K562 (cell line): Measurements from ENCODE around the gene SNRPD2. TPM values are rescaled to one million over a fixed set of nuclear protein-coding genes. Genes with fewer than 3 reads are reported as not detected.

Experiments
- ATAC-seq: fragments of 200-7000 bp; cut with Tn5 transposase; 3 replicates; pipeline ENCODE4 v1.9.1; 2020; ENCODE audit warnings: moderate library complexity
- Bru-seq: library from RNA; stranded (reverse); fragments of 400-500 nt; gene quantifications from one replicate; lab custom pipeline; 2021; lab: Mats Ljungman, UMichigan
- BruChase-seq, 2 experiments: library from RNA; stranded (reverse); fragments of 400-500 nt; gene quantifications; one replicate each; lab custom pipeline; 2021; lab: Mats Ljungman, UMichigan
- BruUV-seq: library from RNA; stranded (reverse); fragments of 400-500 nt; replicated peaks from 2 replicates; lab custom pipeline; 2021; lab: Mats Ljungman, UMichigan
- CTCF ChIA-PET: fragments of 300-600 bp; formaldehyde crosslinking; extraction: SDS; loops from one replicate; lab custom pipeline; 2021; ENCODE audit warnings: low intra/inter-chr PET ratio; lab: Yijun Ruan, JAX
- POLR2A ChIA-PET: fragments of 300-600, 350-650 bp; sonication (Branson Sonifier 250); formaldehyde crosslinking; extraction: SDS; loops from one replicate; lab custom pipeline; 2021; ENCODE audit warnings: antibody characterized with exemption, inconsistent platforms; lab: Yijun Ruan, JAX
- DNase-seq, 4 experiments: peaks; one replicate each; pipeline versions ENCODE4 v3.0.0 to v3.0.0-alpha.2; 2011 to 2018; ENCODE audit warnings: low spot score in 3 of 4, mixed read lengths in 3 of 4; ENCODE audit errors: extremely low read depth in 1 of 4
- FAIRE-seq: peaks from 2 replicates; lab custom pipeline; 2011; peaks lifted over from hg19 to GRCh38; lab: Jason Lieb, UNC
- H2AFZ ChIP-seq: 2 replicates; pipeline ENCODE4 v1.6.0; 2011; ENCODE audit warnings: low read depth, low read length, control low read depth, inconsistent platforms
- H3K27ac ChIP-seq: fragments of 200-600 bp; 3 replicates; pipeline ENCODE4 v1.8.0; 2011; ENCODE audit warnings: low read depth, mild to moderate bottlenecking, control low read depth, inconsistent platforms, low read length, moderate library complexity, mixed read lengths; ENCODE audit errors: extremely low read depth
- H3K27me3 ChIP-seq, 2 experiments: fragments of 300-600 bp in 1 of 2; 2 replicates in 1 of 2; 3 replicates in 1 of 2; pipeline versions ENCODE4 v1.6.0 to v1.8.0; 2011; ENCODE audit warnings: inconsistent platforms in 2 of 2, low read length in 2 of 2, mild to moderate bottlenecking in 1 of 2, mixed read lengths in 1 of 2, moderate library complexity in 1 of 2; ENCODE audit not compliant: control insufficient read depth in 2 of 2, insufficient read depth in 2 of 2
- H3K36me3 ChIP-seq: fragments of 300-600 bp; 3 replicates; pipeline ENCODE4 v1.8.0; 2011; ENCODE audit warnings: mild to moderate bottlenecking, low read length, inconsistent platforms; ENCODE audit not compliant: control insufficient read depth, insufficient read depth
- H3K4me1 ChIP-seq, 2 experiments: fragments of 200-600 bp in 1 of 2; replicated peaks in 1 of 2; 2 replicates in 1 of 2; 3 replicates in 1 of 2; pipeline versions ENCODE4 v1.5.1 to v1.8.0; 2011; ENCODE audit warnings: inconsistent platforms in 2 of 2, low read length in 2 of 2, mild to moderate bottlenecking in 1 of 2, mixed read lengths in 1 of 2, moderate library complexity in 1 of 2; ENCODE audit not compliant: control insufficient read depth in 2 of 2, insufficient read depth in 2 of 2
- H3K4me2 ChIP-seq: 2 replicates; pipeline ENCODE4 v1.6.1; 2011; ENCODE audit warnings: low read length, control low read depth, inconsistent platforms, mixed read lengths; ENCODE audit not compliant: insufficient read depth
- H3K4me3 ChIP-seq: fragments of 200-600 bp; sonication (generic), shearing (Covaris generic); 2 replicates; pipeline ENCODE4 v1.5.1; 2016; ENCODE audit warnings: control low read depth, inconsistent platforms
- H3K79me2 ChIP-seq: fragments of 200-600 bp; 3 replicates; pipeline ENCODE4 v1.8.0; 2011; ENCODE audit warnings: low read length, inconsistent platforms; ENCODE audit not compliant: control insufficient read depth, insufficient read depth
- H3K9ac ChIP-seq, 2 experiments: 2 replicates each; pipeline versions ENCODE4 v1.6.0 to v1.6.1; 2011; ENCODE audit warnings: low read depth in 2 of 2, low read length in 2 of 2, control low read depth in 1 of 2, inconsistent platforms in 1 of 2, mild to moderate bottlenecking in 1 of 2, mixed read lengths in 1 of 2; ENCODE audit not compliant: insufficient read depth in 1 of 2
- H3K9me1 ChIP-seq: one replicate; pipeline ENCODE4 v1.6.0; 2011; ENCODE audit warnings: inconsistent platforms, mild to moderate bottlenecking, low read length, moderate library complexity; ENCODE audit not compliant: control insufficient read depth, insufficient read depth
- H3K9me3 ChIP-seq: replicated peaks from 2 replicates; pipeline ENCODE4 v1.5.1; 2011; ENCODE audit warnings: low read depth, low read length, inconsistent platforms; ENCODE audit not compliant: control insufficient read depth, insufficient read depth
- H4K20me1 ChIP-seq: replicated peaks from 2 replicates; pipeline ENCODE4 v1.6.1; 2011; ENCODE audit warnings: low read length, inconsistent platforms, mixed read lengths; ENCODE audit not compliant: control insufficient read depth, insufficient read depth
- ADNP ChIP-seq: fragments of 200-800 bp; sonication (Bioruptor generic); IDR thresholded peaks from 2 replicates; pipeline ENCODE4 v1.6.1; 2016; ENCODE audit warnings: missing genetic modification characterization, missing compliant biosample characterization
- CXXC5 ChIP-seq: fragments of 250-450 bp; sonication (Bioruptor Pico); IDR thresholded peaks from 2 replicates; pipeline ENCODE4 v1.8.0; 2022; ENCODE audit warnings: inconsistent platforms, mild to moderate bottlenecking, moderate library complexity
- WGBS: fragments of 100-300 bp; shearing (Covaris generic); methylation state at CpG from one replicate; pipeline ENCODE4 v1.1.6; 2016; ENCODE audit warnings: low coverage, mixed read lengths; ENCODE audit not compliant: insufficient coverage; ENCODE audit errors: missing lambda C conversion rate; 5-methylcytosine and 5-hydroxymethylcytosine counted together
- in situ Hi-C: fragments of 300-500 bp; cut with MboI; formaldehyde crosslinking; loops from 4 replicates; pipeline ENCODE4 v1.15.0; 2018; ENCODE audit warnings: inconsistent platforms, mixed read lengths
- intact Hi-C: fragments of 100-400 bp; cut with micrococcal nuclease; formaldehyde crosslinking; loops from 2 replicates; pipeline ENCODE4 v1.14.2; 2022
- long read RNA-seq, 3 experiments: library from polyadenylated mRNA in 2 of 3; library from RNA in 1 of 3; unstranded in 2 of 3; stranded (forward) in 1 of 3; transcript quantifications; one replicate each; pipeline ENCODE4 v2.0.0, GENCODE V29; 2019 to 2022
- polyA minus RNA-seq, 3 experiments: library from RNA; depleted of rRNA, polyadenylated mRNA; stranded (reverse); fragments of >200 nt; gene quantifications; 2 replicates each; pipeline ENCODE4 v1.2.3, GENCODE V29; 2011
- polyA plus RNA-seq, 8 experiments: library from polyadenylated mRNA; depleted of rRNA in 4 of 8; stranded (reverse) in 5 of 8; unstranded in 3 of 8; fragments of >200 nt; fragmentation: Nextera tagmentation in 2 of 8; fragmentation: Illumina TruSeq in 1 of 8; extraction: Ambion mirVana in 2 of 8; extraction: Trizol in 1 of 8; gene quantifications; 2 replicates each; pipeline versions ENCODE4 v1.2.1 to v1.2.3, GENCODE V29; 2011 to 2014; ENCODE audit warnings: inconsistent platforms in 1 of 8, missing spikeins in 1 of 8
- total RNA-seq, 7 experiments: library from RNA; depleted of rRNA in 6 of 7; stranded (reverse); fragments of >200 nt in 6 of 7; fragmentation: Illumina TruSeq in 2 of 7; extraction: Trizol in 2 of 7; gene quantifications; 2 replicates each; pipeline versions ENCODE4 v1.2.1 to v1.2.3, GENCODE V29; 2011 to 2021; ENCODE audit warnings: low replicate concordance in 1 of 7
- TF ChIP-seq, protein P1 (sequence below), 3 experiments: IDR thresholded peaks in 2 of 3; conservative IDR thresholded peaks in 1 of 3; 2 replicates each; pipeline ENCODE4 v1.5.1; 2011 to 2012; ENCODE audit warnings: low read length in 3 of 3, mild to moderate bottlenecking in 3 of 3, control low read depth in 2 of 3, improper control_type of control experiment in 1 of 3, inconsistent platforms in 1 of 3, low read depth in 1 of 3, mixed read lengths in 1 of 3, moderate library complexity in 1 of 3; ENCODE audit not compliant: insufficient read depth in 2 of 3

SNRPD2 gene
- 50.0 and 52.6 TPM in 2 replicates for total RNA-seq (2011; cell fraction: chromatin; rRNA removed; ENCODE audit: low replicate concordance)
- total RNA-seq (2011; cell fraction: nucleolus; rRNA removed), result 163 and 171 TPM in 2 replicates
- 148 and 206 TPM in 2 replicates for total RNA-seq (2011; cell fraction: nucleoplasm; rRNA removed)
- total RNA-seq (2014; rRNA removed) (1,029 and 1,092 TPM in 2 replicates), total RNA-seq (2014; rRNA removed; fragmentation: Illumina TruSeq; extraction: Trizol) (793 and 886 TPM in 2 replicates), total RNA-seq (2015; rRNA removed; fragmentation: Illumina TruSeq; extraction: Trizol) (677 and 728 TPM in 2 replicates), total RNA-seq (2021) (1,103 and 1,199 TPM in 2 replicates), polyA plus RNA-seq (2011; rRNA removed) (1,538 and 1,599 TPM in 2 replicates), polyA plus RNA-seq (2014; fragmentation: Illumina TruSeq; extraction: Trizol) (781 and 861 TPM in 2 replicates), polyA plus RNA-seq (2014; fragmentation: Nextera tagmentation; extraction: Ambion mirVana) (1,000 to 10,000 TPM; 3,747 to 4,411 TPM), polyA plus RNA-seq (2014; rRNA removed) (1,021 and 1,290 TPM in 2 replicates), polyA minus RNA-seq (2011; rRNA and poly(A)+ RNA removed) (280 and 301 TPM in 2 replicates), Bru-seq, nascent RNA (percentile 98 among the genes with signal in this experiment), BruChase-seq, experiment 1, labeled RNA remaining after a 2-hour chase (percentile 98 among the genes with signal in this experiment), BruChase-seq, experiment 2, labeled RNA remaining after a 6-hour chase (percentile 98 among the genes with signal in this experiment)
- 691 and 802 TPM in 2 replicates for polyA plus RNA-seq (2011; cell fraction: cytosol; rRNA removed)
- 342 and 554 TPM in 2 replicates for polyA plus RNA-seq (2011; cell fraction: nucleus; rRNA removed)
- polyA plus RNA-seq (2012), result 738 and 818 TPM in 2 replicates
- 111 and 125 TPM in 2 replicates for polyA minus RNA-seq (2011; cell fraction: cytosol; rRNA and poly(A)+ RNA removed)
- polyA minus RNA-seq (2011; cell fraction: nucleus; rRNA and poly(A)+ RNA removed), result 38.4 and 110 TPM in 2 replicates
- long read RNA-seq, experiment 1, transcript SNRPD2-201 (3 exons, 901 nt), result major isoform, 1,021 of 2,005 reads
- long read RNA-seq, experiment 1, transcript SNRPD2-202 (4 exons, 615 nt), result minor isoform, 10 of 2,005 reads
- long read RNA-seq, experiment 1, partial matches to known transcripts, result 137 of 2,005 reads
- long read RNA-seq, experiment 1, other reads (novel, unspliced or antisense), result 829 of 2,005 reads
- long read RNA-seq, experiment 2, transcript SNRPD2-201 (3 exons, 901 nt), result major isoform, 467 of 553 reads
- long read RNA-seq, experiment 2, partial matches to known transcripts, result 62 of 553 reads
- long read RNA-seq, experiment 2, other reads (novel, unspliced or antisense), result 17 of 553 reads
- long read RNA-seq, experiment 3, transcript SNRPD2-202 (4 exons, 615 nt), result minor isoform, 11 of 1,085 reads
- long read RNA-seq, experiment 3, transcript SNRPD2-201 (3 exons, 901 nt), result major isoform, 1,003 of 1,085 reads
- long read RNA-seq, experiment 3, partial matches to known transcripts, result 55 of 1,085 reads
- long read RNA-seq, experiment 3, other reads (novel, unspliced or antisense), result 11 of 1,085 reads

DNA sequence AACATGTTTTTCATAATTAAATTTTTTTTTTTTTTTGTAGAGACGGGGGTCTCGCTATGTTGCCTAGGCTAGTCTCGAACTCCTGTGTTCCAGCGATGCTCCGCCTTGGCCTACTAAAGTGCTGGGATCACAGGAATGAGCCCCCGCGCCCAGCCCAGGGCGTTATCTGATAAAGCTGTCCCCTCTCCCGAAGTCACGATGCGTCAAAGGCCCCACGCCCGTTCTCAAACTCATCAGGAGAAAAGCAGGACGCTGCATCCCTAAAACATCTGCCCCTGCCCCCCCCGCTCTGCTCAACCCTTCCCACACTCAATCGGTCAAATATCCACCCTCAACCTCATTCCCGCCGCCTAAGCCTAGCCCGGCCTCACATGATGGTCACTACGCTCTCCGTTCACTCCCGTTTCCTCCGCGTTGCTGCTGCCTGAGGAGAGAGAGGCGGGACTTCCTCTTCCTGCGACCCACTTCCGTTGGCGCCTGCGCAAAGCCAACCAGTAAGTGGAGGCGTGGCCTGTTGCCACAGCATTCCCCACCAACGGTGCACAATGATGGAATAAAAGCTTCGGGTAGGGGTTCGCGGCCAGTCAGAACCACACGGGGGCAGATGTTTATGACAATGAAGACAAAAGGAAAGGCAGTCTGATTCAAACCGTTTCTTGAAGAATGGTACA, at the start of gene SNRPD2:
TSS of gene SNRPD2 (minus strand) at position 438 of the 671 bp plus-strand sequence. CDS start at position 373, 65 bp downstream.
- ChIA-PET CTCF (no interaction called here), POLR2A (interaction anchor here (0.7 to 3.2 kb wide), 19 partner anchors 8 to 81 kb away, joined by 3 to 30 read pairs (median 6); partner anchors contain the start of genes FBXO46 and SIX5)
- H3K4me3 ChIP-seq, result peak within 1 kb of the TSS; percentile 78
- H2AFZ ChIP-seq, result peak within 1 kb of the TSS; percentile 95
- intact Hi-C loops, result no loop called here
- peak within 1 kb of the TSS; percentile 97 for H3K4me2 ChIP-seq
- H3K9me1 ChIP-seq, result no peaks in the 10 kb centered on the region
- H3K36me3 ChIP-seq, result peaks cover 61% of the 10 kb centered on the region
- ATAC-seq, result peak; percentile 83
- in situ Hi-C loops, result no loop called here
- peak; percentile 89 to 96 (median 94) for DNase-seq
- peaks cover 9 to 20% of the 10 kb centered on the region in 2 experiments; a peak in 4 of 5 replicates for H3K4me1 ChIP-seq
- H3K79me2 ChIP-seq, result peaks cover 45% of the 10 kb centered on the region
- H3K27ac ChIP-seq, result peak within 1 kb of the TSS; percentile 91
- H3K9me3 ChIP-seq, result no peaks in the 10 kb centered on the region
- no peak for FAIRE-seq
- peak within 1 kb of the TSS; percentile 84 to 94 for H3K9ac ChIP-seq
- 0 out of 2 replicates have a peak, but pooled peaks cover 4% of the 10 kb centered on the region for H4K20me1 ChIP-seq
- WGBS, result 2% methylated on average over 18 of the region's 36 CpGs
- TSS peak; percentile 88 for BruUV-seq
- H3K27me3 ChIP-seq, result no peaks in the 10 kb centered on the region
- TF ChIP-seq ADNP (tag) (no peak), CXXC5 (CRISPR knock-in tag) (peak; percentile 68)
- TF ChIP-seq, protein P1, sequence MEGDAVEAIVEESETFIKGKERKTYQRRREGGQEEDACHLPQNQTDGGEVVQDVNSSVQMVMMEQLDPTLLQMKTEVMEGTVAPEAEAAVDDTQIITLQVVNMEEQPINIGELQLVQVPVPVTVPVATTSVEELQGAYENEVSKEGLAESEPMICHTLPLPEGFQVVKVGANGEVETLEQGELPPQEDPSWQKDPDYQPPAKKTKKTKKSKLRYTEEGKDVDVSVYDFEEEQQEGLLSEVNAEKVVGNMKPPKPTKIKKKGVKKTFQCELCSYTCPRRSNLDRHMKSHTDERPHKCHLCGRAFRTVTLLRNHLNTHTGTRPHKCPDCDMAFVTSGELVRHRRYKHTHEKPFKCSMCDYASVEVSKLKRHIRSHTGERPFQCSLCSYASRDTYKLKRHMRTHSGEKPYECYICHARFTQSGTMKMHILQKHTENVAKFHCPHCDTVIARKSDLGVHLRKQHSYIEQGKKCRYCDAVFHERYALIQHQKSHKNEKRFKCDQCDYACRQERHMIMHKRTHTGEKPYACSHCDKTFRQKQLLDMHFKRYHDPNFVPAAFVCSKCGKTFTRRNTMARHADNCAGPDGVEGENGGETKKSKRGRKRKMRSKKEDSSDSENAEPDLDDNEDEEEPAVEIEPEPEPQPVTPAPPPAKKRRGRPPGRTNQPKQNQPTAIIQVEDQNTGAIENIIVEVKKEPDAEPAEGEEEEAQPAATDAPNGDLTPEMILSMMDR (IDR thresholded peaks at IDR 0.05 in 2 of 3, conservative IDR thresholded peaks at IDR 0.05 in 1 of 3; ENCODE audit: insufficient read depth in 2 of 3, low read depth in 1 of 3, low read length in 3 of 3), result no peak
